Measurements from ENCODE around the gene NOP16.

The NOP16 gene

GRCh38 chr5:176386491-176386890 lies 1.9 kb downstream of the NOP16 start:
- DNase-seq (ENCODE audit: low read depth) = no peak

DNA sequence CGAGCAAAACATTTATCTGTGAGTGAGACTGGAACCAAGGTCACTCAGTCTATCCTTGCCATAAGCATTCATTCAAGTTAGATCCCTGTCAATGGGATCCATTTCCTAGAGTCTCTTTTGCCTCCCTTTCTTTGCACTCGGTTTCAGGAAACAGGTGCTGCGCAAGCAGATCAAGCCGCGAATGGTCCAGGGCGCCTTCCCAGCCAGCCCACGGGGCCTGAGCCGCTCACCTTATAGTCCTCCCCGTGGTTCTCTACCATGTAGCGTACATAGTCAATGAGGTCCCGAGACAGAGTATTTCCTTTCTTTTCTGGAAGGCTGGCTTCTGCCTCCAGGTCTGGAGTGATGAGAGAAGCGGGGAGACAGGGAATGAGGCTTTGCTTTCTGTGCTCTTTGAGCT lies 3.4 kb downstream of the NOP16 start:
- DNase-seq (ENCODE audit: low read depth) = no peak

GRCh38 chr5:176384366-176384930 lies 4.0 kb downstream of the NOP16 start:
- DNase-seq (ENCODE audit: low read depth) = no peak

- no peak for DNase-seq (ENCODE audit: low read depth)
Measured at GRCh38 chr5:176383961-176384360, 4.4 kb downstream of the NOP16 start.

GRCh38 chr5:176383248-176383905 lies 5.0 kb downstream of the NOP16 start:
- DNase-seq (ENCODE audit: low read depth) = no peak

GRCh38 chr5:176382721-176383120 lies 5.7 kb downstream of the NOP16 start:
- DNase-seq (ENCODE audit: low read depth) = no peak

- DNase-seq (ENCODE audit: low read depth) = no peak
Measured at GRCh38 chr5:176381979-176382378, 6.4 kb downstream of the NOP16 start.

DNA sequence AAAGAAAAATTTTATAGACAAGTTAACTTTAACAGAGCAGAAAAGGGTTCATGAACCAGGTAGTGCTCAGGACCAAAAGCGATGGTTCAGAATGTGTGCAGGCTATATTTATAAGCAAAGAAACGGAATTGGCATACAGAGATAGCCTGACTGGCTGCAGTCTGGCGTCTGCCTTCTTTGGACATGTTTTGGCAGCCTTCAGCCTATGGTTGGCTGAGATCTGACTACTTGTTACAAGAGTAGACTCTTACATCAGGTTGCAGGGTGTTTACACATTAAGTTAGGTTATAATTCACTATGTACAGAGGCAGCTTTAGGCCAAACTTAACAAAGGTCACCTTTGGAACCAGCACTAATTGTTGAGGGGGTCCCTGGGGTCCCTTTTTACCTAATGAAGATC lies 7.0 kb downstream of the NOP16 start:
- DNase-seq (ENCODE audit: low read depth) = no peak

DNA sequence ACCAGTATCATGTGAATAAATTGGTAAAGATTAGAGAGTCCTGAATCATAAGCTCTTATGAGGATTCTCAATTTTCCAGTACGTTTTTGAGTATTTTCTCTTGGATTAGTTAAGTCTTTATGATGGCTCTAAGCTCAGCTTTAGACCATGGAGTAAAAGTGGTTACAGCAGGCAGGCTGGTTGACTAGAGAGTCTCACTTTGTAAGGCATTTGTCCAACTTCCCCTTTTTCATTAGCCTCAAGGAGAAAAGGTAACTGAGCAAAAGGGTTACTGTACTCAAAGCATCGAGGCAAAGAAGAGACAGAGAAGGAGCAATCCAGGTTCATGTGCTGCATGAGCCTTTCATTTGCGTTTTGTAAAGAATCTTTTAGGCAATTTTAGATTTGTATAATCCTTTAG lies 8.5 kb downstream of the NOP16 start:
- DNase-seq (ENCODE audit: low read depth) = no peak

- no peak for DNase-seq (ENCODE audit: low read depth)
Measured at GRCh38 chr5:176373100-176373818, 15.1 kb downstream of the NOP16 start.

DNA sequence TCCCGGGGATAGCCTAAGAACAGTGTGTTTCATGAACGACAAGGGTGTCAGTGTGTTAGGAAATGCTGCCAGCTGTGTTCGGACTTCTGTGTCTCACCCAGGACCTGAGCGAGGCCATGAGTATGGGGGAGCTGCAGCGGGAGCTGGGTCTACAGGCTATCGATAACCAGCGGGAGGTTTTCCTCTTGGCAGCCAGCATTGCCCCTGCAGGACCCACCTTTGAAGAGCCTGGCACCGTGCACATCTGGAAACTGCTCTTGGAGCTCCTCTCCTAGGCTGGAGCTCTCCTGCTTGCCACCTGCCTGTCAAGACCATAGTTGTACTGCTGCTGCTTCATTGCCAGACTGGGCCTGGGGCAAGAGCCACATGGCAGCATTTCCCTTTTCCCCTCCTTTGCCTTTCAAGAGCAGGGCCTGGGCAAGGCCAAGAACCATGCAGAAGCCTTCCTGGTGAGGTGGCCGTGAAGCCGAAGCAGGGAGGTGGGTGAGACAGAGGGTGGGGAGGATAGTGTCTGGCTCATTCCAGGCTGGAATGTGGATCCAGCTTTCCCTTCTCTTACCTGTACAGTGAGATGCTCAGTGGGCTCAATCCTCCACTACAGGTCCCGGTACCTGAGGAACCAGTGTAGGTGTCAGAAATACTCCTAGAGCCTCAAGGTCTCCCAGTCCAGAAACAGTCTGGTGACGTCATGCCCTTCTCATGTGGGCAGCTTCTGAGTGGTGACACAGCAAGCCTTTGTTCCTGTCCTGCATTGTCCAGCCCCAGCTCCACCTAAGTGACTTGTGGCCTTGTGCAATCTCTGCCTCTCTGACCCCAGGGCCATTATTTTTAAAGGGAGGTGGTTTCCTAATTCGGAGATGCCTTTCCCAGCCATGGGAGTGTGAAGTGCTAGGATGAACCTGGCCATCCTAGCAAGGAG lies 16.5 kb downstream of the NOP16 start:
- no peak for DNase-seq (ENCODE audit: low read depth)

- DNase-seq (ENCODE audit: low read depth) = no peak
Measured at GRCh38 chr5:176369934-176370711, 18.3 kb downstream of the NOP16 start.

DNA sequence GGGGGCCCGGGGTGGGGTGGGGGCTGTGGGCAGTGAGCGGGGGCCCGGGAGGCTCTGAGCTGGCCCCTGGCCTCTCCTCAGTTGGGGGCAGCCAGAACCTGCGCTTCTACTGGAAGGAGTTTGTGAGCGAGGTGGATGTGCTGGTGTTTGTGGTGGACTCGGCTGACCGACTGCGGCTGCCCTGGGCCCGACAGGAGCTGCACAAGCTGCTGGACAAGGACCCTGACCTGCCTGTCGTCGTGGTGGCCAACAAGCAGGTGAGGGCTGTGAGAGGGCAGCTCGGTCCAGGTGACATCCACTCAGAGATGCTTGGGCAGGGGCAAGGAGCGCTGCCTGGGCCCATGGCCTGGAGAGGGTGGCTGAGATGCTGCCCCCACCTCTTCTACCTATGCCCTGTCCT lies 19.7 kb downstream of the NOP16 start:
- no peak for DNase-seq (ENCODE audit: low read depth)

DNA sequence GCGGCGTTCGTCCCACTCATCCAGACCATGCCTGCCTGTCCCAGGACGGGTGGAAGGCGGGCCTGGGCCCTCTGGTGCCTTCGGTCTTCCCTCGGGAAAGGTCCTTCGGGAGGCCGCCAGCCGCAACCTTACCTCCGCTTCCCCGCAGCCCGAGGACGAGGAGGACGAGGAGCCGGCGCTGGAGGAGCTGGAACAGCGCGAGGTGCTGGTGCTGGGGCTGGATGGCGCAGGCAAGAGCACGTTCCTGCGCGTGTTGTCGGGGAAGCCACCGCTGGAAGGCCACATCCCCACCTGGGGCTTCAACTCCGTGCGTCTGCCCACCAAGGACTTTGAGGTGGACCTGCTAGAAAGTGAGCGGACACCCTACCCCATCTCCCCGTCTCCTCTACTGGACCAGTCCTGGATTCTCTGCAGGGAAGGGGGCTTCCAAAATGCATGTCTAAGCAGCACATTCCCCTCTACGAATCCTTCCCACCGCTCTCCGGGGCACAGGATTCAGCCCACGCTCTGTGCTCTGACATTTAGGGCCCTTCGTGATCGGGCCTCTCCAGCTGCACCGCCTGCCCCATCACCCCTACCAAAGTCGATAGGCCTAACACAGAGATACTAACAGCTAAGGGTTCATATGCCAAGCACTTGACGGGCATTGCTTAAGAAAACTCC lies 22.0 kb downstream of the NOP16 start:
- DNase-seq (ENCODE audit: low read depth) = no peak

GRCh38 chr5:176365351-176366231 lies 22.8 kb downstream of the NOP16 start, which contains the start of gene ARL10:
ARL10 (plus strand) TSS chr5:176365487; CDS start chr5:176365564, 77 bp downstream.
- no peak for DNase-seq (ENCODE audit: low read depth)

- DNase-seq (ENCODE audit: low read depth) = no peak
Measured at GRCh38 chr5:176364765-176365350, 23.5 kb downstream of the NOP16 start.

- no peak for DNase-seq (ENCODE audit: low read depth)
Measured at GRCh38 chr5:176362233-176362490, 26.2 kb downstream of the NOP16 start.

DNA sequence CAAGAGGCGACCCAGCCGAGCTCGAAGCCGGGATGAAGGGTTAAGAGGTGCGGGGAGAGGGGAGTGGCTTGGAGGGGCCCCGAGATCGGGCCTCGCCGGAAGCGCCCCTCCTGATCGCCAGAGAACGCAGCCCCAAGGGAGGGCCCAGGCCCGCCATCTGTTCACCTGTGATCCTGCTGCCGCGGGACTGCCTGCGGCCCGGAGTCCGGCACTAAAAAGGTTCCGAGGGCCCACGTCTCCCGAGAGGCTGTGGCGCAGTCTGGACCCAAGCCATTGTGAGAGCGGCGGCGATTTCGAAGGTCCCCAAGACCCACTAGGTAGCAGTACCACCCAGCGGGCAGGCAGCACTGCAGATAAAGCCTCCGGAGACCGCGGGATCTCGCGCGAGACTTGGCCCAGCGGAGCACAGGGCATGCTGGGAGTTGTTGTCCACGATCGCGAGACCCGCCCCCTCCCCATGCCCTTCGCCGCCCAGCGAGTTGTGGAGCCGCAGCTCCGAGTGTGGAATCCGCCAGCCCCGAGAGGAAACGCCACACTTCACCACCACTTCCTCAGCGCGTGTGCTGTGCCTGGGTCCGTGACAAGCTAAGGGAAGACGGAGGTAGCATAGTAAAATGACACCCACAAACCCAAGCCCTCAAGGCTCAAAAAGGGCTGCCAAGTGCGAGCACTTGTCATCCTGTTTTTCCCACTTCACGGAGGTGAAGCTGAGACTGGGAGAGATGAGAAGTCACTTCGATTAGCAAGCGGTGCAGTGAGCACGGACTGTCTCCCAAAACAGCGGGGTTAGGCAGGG lies 26.8 kb downstream of the NOP16 start, which contains the start of gene KIAA1191:
Gene KIAA1191, minus strand, starts transcription at position 328 of the 796 bp plus-strand sequence. CDS start 2,256 bp downstream, outside the sequence.
- DNase-seq (ENCODE audit: low read depth) = peak; percentile 80

GRCh38 chr5:176360894-176361436 lies 27.4 kb downstream of the NOP16 start:
- DNase-seq (ENCODE audit: low read depth) = no peak

Measured in fibroblast of the conjunctiva (primary cell).